22Rv1 (cell line): ENCODE measurements around the gene KAZALD1.
A peak's percentile ranks its signal among the peaks of the same experiment; 100 is the strongest.

Experiments
- H3K27ac ChIP-seq: fragments of 450-650 bp; 2 replicates; pipeline ENCODE4 v1.5.1; 2017
- CTCF ChIP-seq: fragments of 450-650 bp; IDR thresholded peaks from 2 replicates; pipeline ENCODE4 v1.5.1; 2017; ENCODE audit warnings: mild to moderate bottlenecking
- ZFX ChIP-seq: fragments of 450-650 bp; IDR thresholded peaks from 2 replicates; pipeline ENCODE4 v1.6.1; 2017; ENCODE audit warnings: antibody characterized with exemption, borderline replicate concordance

Gene KAZALD1

GRCh38 chr10:101016814-101017213, 45.0 kb upstream of the KAZALD1 start:
- no peak for TF ChIP-seq CTCF
- no peak for TF ChIP-seq ZFX
- H3K27ac ChIP-seq, result no peak overlapping the region

GRCh38 chr10:101018118-101018599, 43.6 kb upstream of the KAZALD1 start:
- no peak for TF ChIP-seq ZFX
- TF ChIP-seq CTCF, result no peak
- no peak overlapping the region for H3K27ac ChIP-seq

- H3K27ac ChIP-seq, result no peak overlapping the region
- no peak for TF ChIP-seq ZFX
- peak; percentile 93 for TF ChIP-seq CTCF
Measured at GRCh38 chr10:101018600-101019439, 43.0 kb upstream of the KAZALD1 start.

GRCh38 chr10:101019440-101019703, 42.4 kb upstream of the KAZALD1 start:
- H3K27ac ChIP-seq, result no peak overlapping the region
- TF ChIP-seq ZFX (no peak), CTCF (no peak)

GRCh38 chr10:101020427-101021075, 41.2 kb upstream of the KAZALD1 start:
- TF ChIP-seq CTCF (no peak), ZFX (no peak)
- H3K27ac ChIP-seq, result no peak overlapping the region

- TF ChIP-seq CTCF (no peak), ZFX (no peak)
- no peak overlapping the region for H3K27ac ChIP-seq
Measured at GRCh38 chr10:101021239-101021638, 40.5 kb upstream of the KAZALD1 start.

- no peak overlapping the region for H3K27ac ChIP-seq
- TF ChIP-seq ZFX (no peak), CTCF (no peak)
Measured at GRCh38 chr10:101021692-101022251, 40.0 kb upstream of the KAZALD1 start.
